ENCODE data around the gene FBXL15.

DNA sequence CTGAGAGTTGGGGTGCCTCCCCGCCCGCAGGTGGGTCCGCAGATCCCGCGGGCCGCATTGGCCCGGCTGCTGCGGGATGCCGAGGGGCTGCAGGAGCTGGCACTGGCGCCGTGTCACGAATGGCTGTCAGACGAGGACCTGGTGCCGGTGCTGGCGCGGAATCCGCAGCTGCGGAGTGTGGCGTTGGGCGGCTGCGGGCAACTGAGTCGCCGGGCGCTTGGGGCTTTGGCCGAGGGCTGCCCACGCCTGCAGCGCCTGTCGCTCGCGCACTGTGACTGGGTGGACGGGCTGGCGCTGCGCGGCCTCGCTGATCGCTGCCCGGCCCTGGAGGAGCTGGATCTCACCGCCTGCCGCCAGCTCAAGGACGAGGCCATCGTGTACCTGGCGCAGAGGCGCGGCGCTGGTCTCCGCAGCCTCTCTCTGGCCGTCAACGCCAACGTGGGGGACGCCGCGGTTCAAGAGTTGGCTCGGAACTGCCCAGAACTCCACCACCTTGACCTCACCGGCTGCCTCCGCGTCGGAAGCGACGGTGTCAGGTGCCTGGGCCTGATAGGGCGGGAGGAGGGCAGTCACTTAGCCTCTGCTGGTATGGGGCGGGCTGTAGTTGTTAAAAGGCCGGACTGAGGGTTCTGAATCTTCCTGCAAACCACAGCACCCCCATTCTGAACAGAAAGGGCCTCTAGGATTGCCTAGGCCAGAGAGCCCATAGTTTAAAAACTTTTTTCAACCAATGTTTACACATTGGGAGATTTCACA lies 1.3 kb downstream of the FBXL15 start:
- peak in 1 of 2 donors; percentile 17 for TF ChIP-seq POLR2A (IDR thresholded peaks at IDR 0.05)
- TF ChIP-seq, protein P1, sequence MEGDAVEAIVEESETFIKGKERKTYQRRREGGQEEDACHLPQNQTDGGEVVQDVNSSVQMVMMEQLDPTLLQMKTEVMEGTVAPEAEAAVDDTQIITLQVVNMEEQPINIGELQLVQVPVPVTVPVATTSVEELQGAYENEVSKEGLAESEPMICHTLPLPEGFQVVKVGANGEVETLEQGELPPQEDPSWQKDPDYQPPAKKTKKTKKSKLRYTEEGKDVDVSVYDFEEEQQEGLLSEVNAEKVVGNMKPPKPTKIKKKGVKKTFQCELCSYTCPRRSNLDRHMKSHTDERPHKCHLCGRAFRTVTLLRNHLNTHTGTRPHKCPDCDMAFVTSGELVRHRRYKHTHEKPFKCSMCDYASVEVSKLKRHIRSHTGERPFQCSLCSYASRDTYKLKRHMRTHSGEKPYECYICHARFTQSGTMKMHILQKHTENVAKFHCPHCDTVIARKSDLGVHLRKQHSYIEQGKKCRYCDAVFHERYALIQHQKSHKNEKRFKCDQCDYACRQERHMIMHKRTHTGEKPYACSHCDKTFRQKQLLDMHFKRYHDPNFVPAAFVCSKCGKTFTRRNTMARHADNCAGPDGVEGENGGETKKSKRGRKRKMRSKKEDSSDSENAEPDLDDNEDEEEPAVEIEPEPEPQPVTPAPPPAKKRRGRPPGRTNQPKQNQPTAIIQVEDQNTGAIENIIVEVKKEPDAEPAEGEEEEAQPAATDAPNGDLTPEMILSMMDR (IDR thresholded peaks at IDR 0.05): no peak

All from gastroesophageal sphincter (tissue), 3 donors.